HG03521 (cell line): ENCODE results near the gene VAPA.
"Not testable (repeated sequence)": the region's sequence is repeated elsewhere in the genome, so short reads cannot be mapped to it uniquely, and the experiment has no call there.

Experiments used
- ATAC-seq: cut with Tn5 transposase; IDR thresholded peaks from one replicate; pipeline ENCODE4 v1.9.1; 2021; ENCODE audit warnings: mild to moderate bottlenecking, moderate library complexity; ENCODE audit not compliant: unreplicated experiment

VAPA gene

DNA sequence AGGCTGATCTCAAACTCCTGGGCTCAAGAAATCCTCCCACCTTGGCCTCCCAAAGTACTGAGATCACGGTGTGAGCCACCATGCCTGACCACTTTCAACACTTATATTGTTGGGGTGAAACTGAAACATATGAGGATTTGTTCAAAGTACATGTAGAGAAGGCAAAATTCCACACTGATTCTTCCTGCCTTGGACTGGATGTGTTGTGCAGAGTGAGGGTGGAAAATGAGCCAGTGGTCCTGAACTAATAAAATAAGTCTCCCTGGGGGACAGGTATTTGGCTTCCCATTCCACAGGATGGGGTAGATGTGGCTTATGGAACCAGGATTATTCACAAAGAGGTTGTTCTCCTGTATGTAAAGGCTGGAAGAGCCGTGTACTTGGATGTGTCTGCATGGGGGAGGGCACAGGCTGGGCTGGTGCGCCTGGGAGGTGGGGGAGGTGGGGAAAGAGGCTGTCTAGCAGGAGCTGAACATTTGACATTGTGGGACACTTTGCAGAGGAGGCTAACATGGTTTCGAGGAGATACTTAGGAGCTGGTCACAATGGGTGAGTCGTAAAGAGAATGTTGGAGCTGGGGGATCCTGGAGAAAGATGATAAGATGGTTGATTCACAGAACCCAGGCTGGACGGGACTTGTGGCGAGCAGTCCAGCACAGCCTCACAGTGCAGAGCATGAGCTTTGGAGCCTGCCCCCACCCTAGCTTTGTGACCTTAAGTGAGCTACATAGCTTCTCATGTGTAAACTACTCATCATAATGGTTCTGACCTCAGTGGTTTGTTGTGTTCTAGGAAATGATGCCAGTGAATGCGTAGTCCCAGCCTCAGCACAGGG is 28.4 kb upstream of the VAPA start, which contains the start of gene TXNDC2:
TSS of gene TXNDC2 (plus strand) at position 804 of the 835 bp plus-strand sequence. CDS start 708 bp downstream, outside the sequence.
- no peak for ATAC-seq

DNA sequence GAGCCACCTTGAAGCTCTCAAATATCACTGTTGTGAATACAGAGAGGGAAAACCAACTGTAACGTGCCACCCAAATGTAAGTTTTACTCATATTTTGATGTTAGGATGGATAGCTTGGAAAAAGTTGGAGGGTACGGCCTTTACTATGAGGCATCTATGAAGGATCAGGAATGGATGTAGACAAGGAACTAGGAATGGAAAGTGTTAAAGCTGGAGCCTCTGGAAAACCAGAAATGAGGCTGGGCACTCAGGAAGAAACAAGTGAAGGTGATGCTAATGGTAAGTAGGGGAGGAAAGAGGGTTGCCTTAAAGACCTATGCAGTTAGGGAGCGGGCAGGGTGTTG is 27.8 kb upstream of the VAPA start:
- ATAC-seq = no peak

DNA sequence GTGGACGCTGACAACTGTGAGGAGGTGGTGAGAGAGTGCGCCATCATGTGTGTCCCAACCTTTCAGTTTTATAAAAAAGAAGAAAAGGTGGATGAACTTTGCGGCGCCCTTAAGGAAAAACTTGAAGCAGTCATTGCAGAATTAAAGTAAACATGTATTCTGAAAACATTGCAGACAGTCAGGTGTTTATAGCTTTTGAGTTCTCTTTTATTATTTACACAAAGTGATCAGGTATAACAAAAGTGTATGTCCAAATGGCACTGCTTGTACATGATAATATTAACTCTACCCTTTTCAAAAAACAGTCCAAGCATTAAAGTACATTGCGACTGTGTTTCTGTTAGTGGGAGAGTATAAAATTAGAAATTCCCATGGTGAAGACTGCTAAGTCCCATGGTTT is 25.8 kb upstream of the VAPA start:
- no peak for ATAC-seq

DNA sequence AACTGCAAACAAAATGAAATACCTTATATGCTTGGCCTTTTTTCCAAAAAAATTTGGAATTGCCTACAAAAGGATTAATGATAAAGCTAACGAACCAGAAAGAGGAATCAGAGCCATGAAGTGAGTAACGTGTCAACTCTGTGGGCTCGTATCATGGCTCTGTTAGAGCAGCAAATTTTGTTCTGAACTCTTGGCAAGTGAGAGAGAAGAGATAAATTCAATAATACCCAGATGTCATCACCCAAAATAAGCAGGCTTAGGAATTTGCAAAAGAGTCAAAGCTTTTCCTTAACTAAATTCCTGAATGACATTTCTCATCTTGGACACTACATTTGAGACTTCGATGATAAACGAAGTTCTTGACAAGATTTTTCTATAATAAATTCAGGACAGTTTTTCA is 23.6 kb upstream of the VAPA start:
- ATAC-seq = no peak

DNA sequence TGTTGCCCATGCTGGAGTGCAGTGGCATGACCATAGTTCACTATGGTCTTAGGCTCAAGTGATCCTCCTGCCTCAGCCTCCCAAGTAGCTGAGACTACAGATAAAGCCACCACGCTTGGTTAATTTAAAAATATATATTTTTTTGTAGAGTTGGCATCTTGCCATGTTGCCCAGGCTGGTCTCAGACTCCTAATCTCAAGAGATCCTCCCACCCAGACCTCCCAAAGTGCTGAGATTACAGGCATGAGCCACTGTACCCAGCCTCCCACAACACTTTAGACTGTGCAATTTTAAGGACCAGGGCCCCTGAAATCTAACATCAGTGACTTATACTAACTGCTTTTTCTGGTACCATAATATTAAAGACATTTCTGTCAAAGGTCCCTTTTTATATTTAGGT is 22.9 kb upstream of the VAPA start:
- no peak for ATAC-seq

DNA sequence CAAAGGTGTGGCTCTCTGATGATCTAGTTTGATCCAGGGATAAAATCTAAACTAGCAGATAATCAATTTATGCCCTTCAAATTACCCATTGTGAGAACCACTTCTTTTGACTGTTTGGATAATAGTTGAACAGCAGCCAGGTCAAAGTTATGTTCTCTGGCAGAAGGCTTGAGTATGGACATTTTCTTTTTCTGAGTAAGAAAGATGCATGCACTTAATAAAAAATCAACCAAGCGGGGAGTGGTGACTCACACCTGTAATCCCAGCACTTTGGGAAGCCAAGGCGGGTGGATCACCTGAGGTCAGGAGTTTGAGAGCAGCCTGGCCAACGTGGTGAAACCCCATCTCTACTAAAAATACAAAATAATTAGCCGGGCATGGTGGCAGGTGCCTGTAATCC is 22.3 kb upstream of the VAPA start:
- not testable (repeated sequence) for ATAC-seq

DNA sequence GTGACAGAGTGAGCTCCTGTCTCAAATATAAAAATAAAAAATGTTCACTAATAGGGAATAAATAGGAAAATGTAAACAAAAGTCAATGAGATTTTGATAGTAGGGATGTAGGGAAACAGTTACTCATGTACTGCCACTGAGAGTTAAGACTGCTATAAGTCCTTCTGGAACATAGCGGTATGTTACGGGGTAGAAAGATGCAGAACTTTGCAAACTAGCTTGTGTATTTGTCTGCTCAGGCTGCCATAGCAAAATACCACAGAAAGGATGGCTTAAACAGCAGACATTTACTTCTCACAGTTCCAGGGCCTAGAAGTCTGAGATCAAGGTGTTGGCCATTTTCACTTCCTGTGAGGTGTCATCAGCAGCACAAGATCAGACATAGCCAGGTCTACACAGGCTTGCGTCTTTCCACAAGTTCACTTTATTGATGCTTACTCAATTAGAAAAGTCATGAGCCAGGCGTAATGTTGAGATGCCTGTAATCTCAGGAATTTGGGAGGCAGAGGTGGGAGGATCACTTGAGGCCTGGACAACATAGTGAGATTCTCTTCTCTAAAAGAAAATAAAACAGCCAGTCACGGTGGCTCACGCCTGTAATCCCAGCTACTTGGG is 19.3 kb upstream of the VAPA start:
- ATAC-seq = no peak

DNA sequence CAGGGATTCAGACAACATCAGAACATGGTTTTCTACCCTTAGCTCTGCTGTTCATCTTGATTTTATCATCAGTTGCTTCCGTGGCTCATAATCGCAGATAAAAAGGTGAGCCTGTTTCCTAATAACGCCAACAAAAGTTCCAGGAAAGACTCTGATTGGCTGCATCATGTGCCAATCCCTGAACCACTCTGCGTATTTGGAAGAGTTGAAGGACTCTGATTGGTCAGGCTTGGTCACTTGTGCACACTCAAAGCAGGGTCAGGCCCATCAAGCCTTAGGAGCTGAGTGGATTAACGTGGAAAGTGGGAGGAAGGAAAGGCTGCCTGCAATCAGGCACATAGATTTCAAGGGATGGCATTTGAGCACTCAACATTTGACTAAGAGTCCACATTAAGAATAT is 16.7 kb upstream of the VAPA start:
- ATAC-seq = no peak

DNA sequence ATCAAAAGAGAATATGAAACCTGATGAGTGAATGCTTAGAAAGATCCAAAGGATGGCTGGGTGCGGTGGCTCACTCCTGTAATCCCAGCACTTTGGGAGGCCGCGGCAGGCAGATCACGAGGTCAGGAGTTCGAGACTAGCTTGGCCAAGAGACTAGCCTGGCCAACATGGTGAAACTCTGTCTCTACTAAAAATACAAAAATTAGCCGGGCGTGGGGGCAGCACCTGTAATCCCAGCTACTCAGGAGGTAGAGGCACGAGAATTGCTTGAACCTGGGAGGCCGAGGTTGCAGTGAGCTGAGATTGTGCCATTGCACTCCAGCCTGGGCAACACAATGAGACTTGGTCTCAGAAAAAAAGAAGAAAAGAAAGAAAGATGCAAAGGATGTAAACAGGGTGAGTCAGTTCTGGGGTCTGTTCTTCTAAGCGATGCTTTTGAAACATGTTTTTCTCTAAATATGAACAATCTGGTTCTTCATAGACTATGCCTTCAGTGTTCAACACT is 16.0 kb upstream of the VAPA start:
- not testable (repeated sequence) for ATAC-seq

DNA sequence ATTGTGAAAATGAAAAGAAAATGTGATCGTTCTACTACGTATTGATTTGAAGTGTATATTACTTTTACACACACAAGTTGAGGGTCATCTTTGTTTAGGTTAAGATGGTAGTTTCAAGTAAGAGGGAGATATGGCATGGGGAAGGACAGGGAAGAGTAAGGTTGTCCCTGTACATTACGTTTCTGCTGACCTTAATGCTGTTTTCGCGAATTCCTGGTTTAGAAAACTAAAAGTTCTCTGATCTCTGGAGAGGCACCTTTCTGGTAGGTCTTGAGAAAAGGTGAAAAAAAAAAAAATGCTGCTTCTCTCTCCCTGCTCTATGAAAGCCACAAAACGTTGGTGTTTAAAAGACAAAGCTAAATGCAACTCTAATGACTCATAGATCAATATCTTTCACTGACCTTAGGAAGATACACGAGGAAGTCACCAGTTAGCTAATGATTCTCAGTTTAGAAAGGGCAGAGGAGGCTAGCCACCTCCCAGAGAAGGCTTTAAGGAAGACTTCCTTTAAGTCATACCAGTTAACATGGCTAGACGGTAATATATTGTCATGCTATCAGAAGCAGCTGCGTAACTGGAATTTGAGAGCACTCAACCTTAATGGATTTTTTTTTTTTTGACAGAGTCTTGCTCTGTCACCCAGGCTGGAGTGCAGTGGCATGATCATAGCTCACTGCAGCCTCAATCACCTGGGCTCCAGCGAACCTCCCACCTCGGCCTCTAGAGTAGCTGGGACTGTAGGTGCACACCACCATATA is 14.8 kb upstream of the VAPA start:
- ATAC-seq = no peak

DNA sequence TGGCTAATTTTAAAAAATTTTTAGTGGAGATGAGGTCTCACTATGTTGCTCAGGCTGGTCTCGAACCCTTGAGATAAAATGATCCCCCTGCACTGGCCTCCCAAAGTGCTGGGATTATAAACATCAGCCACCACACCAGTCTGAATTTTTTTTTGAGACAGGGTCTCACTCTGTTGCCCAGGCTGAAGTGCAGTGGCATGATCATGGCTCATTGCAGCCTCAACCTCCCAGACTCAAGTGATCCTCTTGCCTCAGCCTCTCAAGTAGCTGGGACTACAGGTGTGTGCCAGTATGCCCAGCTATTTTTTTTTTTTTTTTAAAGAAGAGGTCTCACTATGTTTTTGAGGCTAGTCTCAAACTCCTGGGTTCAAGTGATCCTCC is 14.3 kb upstream of the VAPA start:
- ATAC-seq = not testable (repeated sequence)

DNA sequence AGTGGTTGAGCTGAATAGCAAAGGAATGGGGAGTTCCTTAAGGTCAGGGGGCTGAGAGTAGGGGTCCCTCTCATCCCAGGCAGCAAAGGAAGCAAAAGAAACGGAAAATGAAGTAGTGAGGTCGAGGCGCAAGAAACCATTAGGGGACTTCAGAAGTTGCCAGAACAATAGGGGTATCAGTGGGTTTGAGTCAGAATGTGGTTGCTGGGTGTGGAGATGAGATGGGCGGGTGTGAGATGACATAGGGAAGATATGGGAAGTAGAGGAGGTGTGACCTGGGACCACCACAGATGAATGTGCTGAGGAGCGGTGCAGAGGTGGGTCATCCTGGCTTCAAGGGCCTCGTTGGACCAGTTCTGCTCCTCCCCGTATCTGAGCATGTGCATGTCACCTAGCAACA is 13.1 kb upstream of the VAPA start:
- no peak for ATAC-seq

DNA sequence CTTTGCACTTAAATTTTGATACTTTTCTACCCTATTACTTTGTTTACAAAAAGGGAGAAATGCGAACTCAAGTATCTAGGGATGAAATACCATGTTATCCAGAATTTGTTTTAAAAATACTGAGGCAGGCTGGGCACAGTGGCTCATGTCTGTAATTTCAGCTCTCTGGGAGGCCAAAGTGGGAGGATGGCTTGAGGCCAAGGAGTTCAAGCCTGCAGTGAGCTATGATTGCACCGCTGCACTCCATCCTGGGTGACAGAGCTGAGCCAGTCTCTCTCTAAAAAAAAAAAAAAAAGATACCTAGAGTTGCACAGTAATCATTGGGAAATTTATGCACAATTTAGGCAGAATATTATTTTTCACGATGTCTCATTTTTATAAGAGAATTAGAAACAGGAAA is 12.4 kb upstream of the VAPA start:
- no peak for ATAC-seq

DNA sequence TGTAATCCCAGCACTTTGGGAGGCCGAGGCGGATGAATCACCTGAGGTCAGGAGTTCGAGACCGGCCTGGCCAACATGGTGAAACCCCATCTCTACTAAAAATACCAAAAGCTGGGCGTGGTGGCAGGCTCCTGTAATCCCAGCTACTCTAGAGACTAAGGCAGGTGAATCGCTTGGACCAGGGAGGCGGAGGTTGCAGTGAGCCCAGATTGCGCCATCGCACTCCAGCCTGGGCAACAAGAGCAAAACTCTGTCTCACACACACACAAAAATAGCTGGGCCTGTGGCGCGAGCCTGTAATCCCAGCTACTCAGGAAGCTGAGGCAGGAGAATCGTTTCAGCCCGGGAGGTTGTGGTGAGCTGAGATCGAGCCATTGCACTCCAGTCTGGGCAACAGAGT is 11.6 kb upstream of the VAPA start:
- not testable (repeated sequence) for ATAC-seq

DNA sequence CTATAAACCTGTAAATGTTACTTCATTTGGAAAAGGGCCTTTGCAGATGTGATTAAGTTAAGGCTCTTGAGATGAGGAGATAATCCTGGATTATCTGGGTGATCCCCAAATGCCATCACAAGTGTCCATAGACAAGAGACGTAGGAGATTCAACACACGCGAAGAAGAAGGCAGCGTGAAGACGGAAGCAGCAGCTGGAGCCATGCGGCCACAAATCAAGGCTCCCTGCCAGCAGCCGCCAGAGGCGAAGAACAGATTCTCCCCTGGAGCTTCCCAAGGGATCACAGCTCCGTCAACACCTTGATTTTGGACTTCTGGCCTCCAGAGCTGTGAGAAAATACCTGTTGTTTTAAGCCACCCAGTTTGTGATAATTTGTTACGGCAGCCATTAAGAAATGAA is 11.0 kb upstream of the VAPA start:
- no peak for ATAC-seq

DNA sequence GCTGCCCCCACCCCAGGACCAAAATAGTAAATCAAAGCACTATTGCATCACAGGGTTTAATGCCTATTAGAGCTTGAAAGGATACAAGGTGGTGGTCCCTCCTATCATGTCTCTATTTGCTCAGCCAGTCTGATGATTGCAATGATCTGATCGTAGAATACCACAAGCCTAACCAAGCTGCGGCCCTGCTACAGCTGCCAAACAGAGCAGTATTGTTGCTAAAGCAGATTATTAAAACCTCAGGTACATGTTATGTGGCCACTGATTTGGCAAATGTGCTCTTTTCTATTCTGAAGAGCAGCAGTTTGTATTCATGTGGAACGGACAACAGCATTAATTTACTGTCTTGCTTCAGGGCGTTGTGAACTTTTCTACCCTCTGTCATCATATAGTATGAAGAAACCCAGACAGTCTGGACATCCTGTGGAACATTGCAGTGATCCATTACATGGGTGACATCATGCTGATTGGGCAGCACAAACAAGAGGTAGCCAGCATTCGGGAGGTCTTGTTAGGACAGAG is 8.4 kb upstream of the VAPA start:
- ATAC-seq = no peak

DNA sequence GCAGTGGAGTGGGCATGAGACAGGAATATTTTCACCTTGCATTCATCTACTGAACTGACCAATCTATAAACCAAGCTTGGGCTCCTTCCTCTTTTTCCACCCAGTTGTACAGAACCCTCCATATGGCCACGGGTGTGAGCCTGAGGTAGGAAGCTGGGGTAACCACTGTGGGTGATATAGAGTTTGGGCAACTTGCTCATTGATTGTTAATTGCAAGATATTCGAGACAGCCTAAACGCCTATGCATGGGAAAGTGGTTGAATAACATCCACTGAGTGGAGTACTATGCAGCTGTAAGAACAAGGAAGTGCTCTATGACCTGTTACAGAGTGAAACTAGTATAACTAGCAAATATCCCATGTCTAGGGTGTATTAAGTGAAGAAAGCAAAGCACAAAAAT is 7.3 kb upstream of the VAPA start:
- no peak for ATAC-seq

DNA sequence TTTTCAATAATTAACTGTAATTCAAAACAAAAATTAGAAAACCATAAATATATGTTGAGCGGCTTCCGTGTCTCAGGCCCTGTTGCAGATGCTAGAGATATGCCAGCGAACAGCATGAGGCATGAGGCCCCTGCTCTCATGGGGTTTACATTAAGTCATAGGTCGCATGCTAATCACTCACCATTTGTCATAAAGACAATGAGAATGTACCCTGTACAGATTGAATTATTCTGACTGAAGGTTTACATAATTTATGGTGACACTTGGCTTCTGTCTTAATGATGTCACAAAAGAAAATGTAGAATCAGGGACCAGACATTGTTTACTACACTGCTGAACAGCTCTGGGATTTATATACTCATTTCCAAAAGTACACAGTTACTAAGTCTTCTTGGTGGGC is 5.9 kb upstream of the VAPA start:
- ATAC-seq = no peak

DNA sequence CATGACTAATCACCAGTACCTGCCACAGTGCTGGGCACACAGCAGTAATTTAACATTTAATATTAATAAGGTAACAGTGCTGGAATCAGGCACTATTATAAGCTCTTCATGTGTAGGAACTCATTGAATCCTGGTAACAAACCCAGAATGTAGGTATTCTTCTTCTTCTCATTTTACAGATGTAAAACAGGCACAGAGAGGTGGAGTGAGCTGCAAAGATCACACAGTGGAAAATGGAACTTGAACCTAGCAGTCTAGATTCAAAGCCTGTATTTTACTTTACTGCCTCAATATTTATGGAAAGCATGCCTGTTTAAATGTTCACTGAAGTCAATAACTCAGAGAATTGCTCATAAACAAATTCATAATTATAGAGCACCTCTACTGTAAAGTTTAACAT is 3.7 kb upstream of the VAPA start:
- no peak for ATAC-seq

DNA sequence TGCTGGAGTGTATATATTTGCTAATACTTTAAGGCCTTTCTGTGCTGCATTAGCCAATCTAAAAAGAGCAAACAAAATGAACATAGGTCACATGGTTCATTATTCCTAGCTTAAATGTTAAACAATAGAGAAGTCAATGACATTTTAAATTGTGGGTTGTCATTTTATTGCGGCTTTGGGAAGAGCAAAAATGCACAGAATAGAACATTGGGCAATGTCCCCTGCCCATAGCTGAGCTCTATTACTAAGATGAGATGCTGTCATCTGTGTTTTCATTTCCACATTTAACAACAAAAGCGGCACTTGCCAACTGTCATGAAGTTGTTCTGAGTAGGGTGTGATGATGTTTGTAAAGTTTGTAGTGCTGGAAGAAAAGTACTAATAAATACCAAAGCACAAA is 3.2 kb upstream of the VAPA start:
- no peak for ATAC-seq

DNA sequence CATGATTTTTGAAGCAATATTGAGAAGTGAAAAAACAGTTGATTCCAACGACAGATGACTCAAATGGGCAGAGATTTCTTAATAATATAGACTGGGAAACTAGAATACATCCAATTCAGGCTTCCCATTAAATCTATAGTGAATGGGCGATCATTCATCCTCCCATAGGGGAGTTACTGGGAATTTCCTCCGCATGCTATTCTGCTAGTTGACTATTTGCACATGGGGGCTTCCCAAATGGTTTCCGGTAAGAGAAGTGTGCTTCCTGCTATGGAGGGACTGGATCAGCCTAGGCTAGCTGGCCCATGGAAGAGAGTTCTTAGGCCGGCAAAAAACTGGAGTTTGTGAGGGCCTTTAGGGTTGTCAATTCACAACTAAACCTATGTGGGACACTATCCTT is 2.6 kb upstream of the VAPA start:
- no peak for ATAC-seq

DNA sequence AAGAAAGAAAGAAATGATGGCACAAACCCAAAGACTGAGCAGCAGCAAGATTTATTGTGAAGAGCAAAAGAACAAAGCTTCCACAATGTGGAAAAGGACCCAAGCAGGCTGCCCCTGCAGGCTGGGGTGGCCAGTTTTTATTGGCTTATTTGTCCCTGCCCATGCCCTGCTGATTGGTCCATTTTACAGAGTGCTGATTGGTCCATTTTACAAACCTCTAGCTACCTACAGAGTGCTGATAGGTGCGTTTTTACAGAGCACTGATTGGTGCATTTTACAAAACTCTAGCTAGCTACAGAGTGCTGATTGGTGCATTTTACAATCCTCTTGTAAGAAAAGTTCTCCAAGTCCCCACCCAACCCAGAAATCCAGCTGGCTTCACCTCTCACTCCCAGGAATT is 1.5 kb upstream of the VAPA start:
- not testable (repeated sequence) for ATAC-seq
